SU-DHL-6 (cell line): ENCODE measurements around the gene TSPAN13.

ENCODE experiments used
- H2AFZ ChIP-seq: fragments of 200-600 bp; sonication (generic); 2 replicates; pipeline ENCODE4 v1.6.1; 2014; ENCODE audit warnings: low read depth, mild to moderate bottlenecking, moderate library complexity, mixed read lengths, antibody characterized with exemption, low read length; ENCODE audit not compliant: severe bottlenecking
- H3F3A ChIP-seq: fragments of 200-600 bp; shearing (Covaris generic); 2 replicates; pipeline ENCODE4 v1.6.0; 2016; ENCODE audit warnings: antibody characterized with exemption, mild to moderate bottlenecking; ENCODE audit not compliant: insufficient read depth
- H3K27ac ChIP-seq: fragments of 200-600 bp; sonication (generic); 2 replicates; pipeline ENCODE4 v1.5.1; 2016; ENCODE audit warnings: low read depth, mild to moderate bottlenecking, low read length, moderate library complexity, mixed read lengths
- H3K27me3 ChIP-seq: fragments of 200-600 bp; sonication (generic), shearing (Covaris generic); 2 replicates; pipeline ENCODE4 v1.6.0; 2014; ENCODE audit warnings: mild to moderate bottlenecking, low read length
- H3K36me3 ChIP-seq: fragments of 200-600 bp; sonication (generic); 2 replicates; pipeline ENCODE4 v1.6.1; 2014; ENCODE audit warnings: mild to moderate bottlenecking, low read length, mixed read lengths
- H3K4me2 ChIP-seq: fragments of 300-600, 200-600 bp; shearing (Covaris generic), sonication (generic); 2 replicates; pipeline ENCODE4 v1.6.0; 2014; ENCODE audit warnings: low read length, low read depth, mild to moderate bottlenecking; ENCODE audit not compliant: poor library complexity, severe bottlenecking
- H3K4me3 ChIP-seq: fragments of 200-600 bp; sonication (generic); 2 replicates; pipeline ENCODE4 v1.5.1; 2014; ENCODE audit warnings: antibody characterized with exemption, low read length, mild to moderate bottlenecking, mixed read lengths; ENCODE audit not compliant: insufficient read depth, poor library complexity, severe bottlenecking
- H3K79me2 ChIP-seq: fragments of 200-600 bp; sonication (generic); 2 replicates; pipeline ENCODE4 v1.6.1; 2014; ENCODE audit warnings: mild to moderate bottlenecking, low read length, moderate library complexity; ENCODE audit not compliant: insufficient read depth
- H3K9ac ChIP-seq: fragments of 200-600 bp; sonication (generic); 2 replicates; pipeline ENCODE4 v1.7.0; 2014; ENCODE audit warnings: mild to moderate bottlenecking, low read length
- H3K9me2 ChIP-seq: fragments of 200-600 bp; sonication (generic); replicated peaks from 2 replicates; pipeline ENCODE4 v1.6.1; 2014; ENCODE audit warnings: low read length; ENCODE audit not compliant: insufficient read depth
- H3K9me3 ChIP-seq: fragments of 200-600 bp; sonication (generic); 2 replicates; pipeline ENCODE4 v1.6.1; 2014; ENCODE audit warnings: low read length, mixed read lengths; ENCODE audit not compliant: insufficient read depth
- H4K20me1 ChIP-seq: fragments of 200-600 bp; sonication (generic); 2 replicates; pipeline ENCODE4 v1.6.1; 2014; ENCODE audit warnings: low read depth, mild to moderate bottlenecking, antibody characterized with exemption, low read length, moderate library complexity, mixed read lengths
- EZH2phosphoT487 ChIP-seq: fragments of 200-600 bp; sonication (generic), shearing (Covaris generic); conservative IDR thresholded peaks from 2 replicates; pipeline ENCODE4 v1.6.1; 2018; ENCODE audit warnings: mild to moderate bottlenecking, antibody characterized with exemption, low read length, moderate library complexity, mixed read lengths
- TF ChIP-seq, protein P1 (sequence below): fragments of 200-600 bp; sonication (generic); IDR thresholded peaks from one replicate; pipeline ENCODE4 v1.5.1; 2017; ENCODE audit warnings: antibody characterized with exemption, mild to moderate bottlenecking, low read length, moderate library complexity; ENCODE audit not compliant: insufficient read depth, poor library complexity, severe bottlenecking

TSPAN13 gene

GRCh38 chr7:16730937-16731336 lies 22.6 kb upstream of the TSPAN13 start:
- TF ChIP-seq, protein P1, sequence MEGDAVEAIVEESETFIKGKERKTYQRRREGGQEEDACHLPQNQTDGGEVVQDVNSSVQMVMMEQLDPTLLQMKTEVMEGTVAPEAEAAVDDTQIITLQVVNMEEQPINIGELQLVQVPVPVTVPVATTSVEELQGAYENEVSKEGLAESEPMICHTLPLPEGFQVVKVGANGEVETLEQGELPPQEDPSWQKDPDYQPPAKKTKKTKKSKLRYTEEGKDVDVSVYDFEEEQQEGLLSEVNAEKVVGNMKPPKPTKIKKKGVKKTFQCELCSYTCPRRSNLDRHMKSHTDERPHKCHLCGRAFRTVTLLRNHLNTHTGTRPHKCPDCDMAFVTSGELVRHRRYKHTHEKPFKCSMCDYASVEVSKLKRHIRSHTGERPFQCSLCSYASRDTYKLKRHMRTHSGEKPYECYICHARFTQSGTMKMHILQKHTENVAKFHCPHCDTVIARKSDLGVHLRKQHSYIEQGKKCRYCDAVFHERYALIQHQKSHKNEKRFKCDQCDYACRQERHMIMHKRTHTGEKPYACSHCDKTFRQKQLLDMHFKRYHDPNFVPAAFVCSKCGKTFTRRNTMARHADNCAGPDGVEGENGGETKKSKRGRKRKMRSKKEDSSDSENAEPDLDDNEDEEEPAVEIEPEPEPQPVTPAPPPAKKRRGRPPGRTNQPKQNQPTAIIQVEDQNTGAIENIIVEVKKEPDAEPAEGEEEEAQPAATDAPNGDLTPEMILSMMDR, result no peak
- no peak for TF ChIP-seq EZH2phosphoT487
- Histone ChIP-seq H3K79me2 (no peaks in the 10 kb centered on the region), H3K36me3 (no peaks in the 10 kb centered on the region), H3K4me2 (no peak overlapping the region), H3F3A (no peaks in the 10 kb centered on the region), H3K27ac (no peak overlapping the region), H4K20me1 (no peaks in the 10 kb centered on the region), H3K9me3 (no peaks in the 10 kb centered on the region), H3K4me3 (no peak overlapping the region), H3K27me3 (no peaks in the 10 kb centered on the region), H2AFZ (no peak overlapping the region), H3K9ac (no peak overlapping the region), H3K9me2 (no peaks in the 10 kb centered on the region)

GRCh38 chr7:16732828-16733227 lies 20.7 kb upstream of the TSPAN13 start:
- no peak overlapping the region for H3K27ac ChIP-seq
- H3K27me3 ChIP-seq, result no peaks in the 10 kb centered on the region
- H3K4me2 ChIP-seq, result no peak overlapping the region
- no peak overlapping the region for H2AFZ ChIP-seq
- H3K9me2 ChIP-seq, result no peaks in the 10 kb centered on the region
- H3F3A ChIP-seq, result no peaks in the 10 kb centered on the region
- no peaks in the 10 kb centered on the region for H4K20me1 ChIP-seq
- H3K9ac ChIP-seq, result no peak overlapping the region
- no peaks in the 10 kb centered on the region for H3K9me3 ChIP-seq
- no peak overlapping the region for H3K4me3 ChIP-seq
- no peak for TF ChIP-seq EZH2phosphoT487
- TF ChIP-seq, protein P1, result no peak
- H3K36me3 ChIP-seq, result no peaks in the 10 kb centered on the region
- H3K79me2 ChIP-seq, result no peaks in the 10 kb centered on the region

GRCh38 chr7:16734148-16734726 lies 19.3 kb upstream of the TSPAN13 start:
- H3K27me3 ChIP-seq, result no peaks in the 10 kb centered on the region
- H3K79me2 ChIP-seq, result no peaks in the 10 kb centered on the region
- no peaks in the 10 kb centered on the region for H3K36me3 ChIP-seq
- H3K9me3 ChIP-seq, result no peaks in the 10 kb centered on the region
- H3F3A ChIP-seq, result no peaks in the 10 kb centered on the region
- no peak overlapping the region for H3K4me3 ChIP-seq
- TF ChIP-seq EZH2phosphoT487, result no peak
- TF ChIP-seq, protein P1, result no peak
- H4K20me1 ChIP-seq, result no peaks in the 10 kb centered on the region
- H3K9me2 ChIP-seq, result no peaks in the 10 kb centered on the region
- H3K27ac ChIP-seq, result no peak overlapping the region
- H3K4me2 ChIP-seq, result no peak overlapping the region
- H2AFZ ChIP-seq, result no peak overlapping the region
- H3K9ac ChIP-seq, result no peak overlapping the region
